HEK293T (cell line): ENCODE data around the gene SLC36A3.

Source experiments
- BHLHE40 ChIP-seq: fragments of 450-650 bp; IDR thresholded peaks from 2 replicates; pipeline ENCODE4 v1.6.1; 2016; ENCODE audit warnings: mild to moderate bottlenecking, moderate library complexity, borderline replicate concordance
- CTBP1 ChIP-seq: fragments of 450-650 bp; IDR thresholded peaks from 2 replicates; pipeline ENCODE4 v1.6.1; 2016; ENCODE audit warnings: borderline replicate concordance
- ELF4 ChIP-seq: fragments of 450-650 bp; IDR thresholded peaks from 2 replicates; pipeline ENCODE4 v1.6.1; 2017; ENCODE audit warnings: antibody characterized with exemption
- FOXA1 ChIP-seq: fragments of 450-650 bp; IDR thresholded peaks from 2 replicates; pipeline ENCODE4 v1.6.1; 2016; ENCODE audit warnings: mild to moderate bottlenecking
- FOXK2 ChIP-seq: fragments of 450-650 bp; IDR thresholded peaks from 2 replicates; pipeline ENCODE4 v1.6.1; 2016; ENCODE audit warnings: mild to moderate bottlenecking
- FOXM1 ChIP-seq: fragments of 450-650 bp; IDR thresholded peaks from 2 replicates; pipeline ENCODE4 v1.6.1; 2017; ENCODE audit warnings: mild to moderate bottlenecking, borderline replicate concordance
- L3MBTL2 ChIP-seq: fragments of 450-650 bp; conservative IDR thresholded peaks from 2 replicates; pipeline ENCODE4 v1.6.1; 2016; ENCODE audit warnings: mild to moderate bottlenecking
- LEF1 ChIP-seq: fragments of 450-650 bp; IDR thresholded peaks from 2 replicates; pipeline ENCODE4 v1.6.1; 2017; ENCODE audit warnings: mild to moderate bottlenecking, borderline replicate concordance
- NFRKB ChIP-seq: fragments of 450-650 bp; IDR thresholded peaks from 2 replicates; pipeline ENCODE4 v1.6.1; 2016; ENCODE audit warnings: mild to moderate bottlenecking, moderate library complexity
- SP1 ChIP-seq: fragments of 450-650 bp; IDR thresholded peaks from 2 replicates; pipeline ENCODE4 v1.6.1; 2017
- SUZ12 ChIP-seq: fragments of 450-650 bp; IDR thresholded peaks from 2 replicates; pipeline ENCODE4 v1.6.1; 2016; ENCODE audit warnings: mild to moderate bottlenecking
- TARDBP ChIP-seq: fragments of 450-650 bp; IDR thresholded peaks from 2 replicates; pipeline ENCODE4 v1.6.1; 2016
- ZNF384 ChIP-seq: fragments of 450-650 bp; IDR thresholded peaks from 2 replicates; pipeline ENCODE4 v1.6.1; 2016
- TF ChIP-seq, protein P1 (sequence below): fragments of 450-650 bp; IDR thresholded peaks from 2 replicates; pipeline ENCODE4 v1.6.1; 2016

DNA sequence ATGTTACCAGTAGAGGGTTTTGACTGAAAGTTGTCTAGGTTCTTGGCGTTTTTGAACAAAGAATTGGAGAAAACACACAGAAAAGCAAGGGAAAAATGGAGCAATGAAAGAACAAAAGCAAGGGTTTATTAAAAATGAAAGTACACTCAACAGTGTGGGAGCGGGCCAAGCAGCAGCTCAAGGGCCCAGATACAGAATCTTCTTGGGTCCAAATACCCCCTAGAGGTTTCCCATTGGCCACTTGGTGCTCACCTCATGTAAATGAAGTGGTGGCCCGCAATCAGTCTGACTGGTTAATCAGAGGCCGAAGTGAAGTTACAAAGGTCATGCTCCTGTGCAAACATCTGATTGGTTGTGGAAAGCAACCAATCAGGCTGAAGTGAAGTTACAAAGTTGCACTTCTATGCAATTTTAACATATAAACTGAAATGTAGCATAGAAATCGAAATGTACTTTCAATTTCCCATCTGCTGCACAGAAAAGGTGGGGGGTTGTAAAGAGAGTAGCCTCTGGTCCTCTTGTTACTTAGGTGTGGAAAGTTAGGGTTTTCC lies 52.5 kb downstream of the SLC36A3 start:
- no peak for TF ChIP-seq NFRKB
- TF ChIP-seq FOXK2, result no peak
- no peak for TF ChIP-seq FOXA1
- no peak for TF ChIP-seq FOXM1
- TF ChIP-seq CTBP1, result no peak
- TF ChIP-seq, protein P1, sequence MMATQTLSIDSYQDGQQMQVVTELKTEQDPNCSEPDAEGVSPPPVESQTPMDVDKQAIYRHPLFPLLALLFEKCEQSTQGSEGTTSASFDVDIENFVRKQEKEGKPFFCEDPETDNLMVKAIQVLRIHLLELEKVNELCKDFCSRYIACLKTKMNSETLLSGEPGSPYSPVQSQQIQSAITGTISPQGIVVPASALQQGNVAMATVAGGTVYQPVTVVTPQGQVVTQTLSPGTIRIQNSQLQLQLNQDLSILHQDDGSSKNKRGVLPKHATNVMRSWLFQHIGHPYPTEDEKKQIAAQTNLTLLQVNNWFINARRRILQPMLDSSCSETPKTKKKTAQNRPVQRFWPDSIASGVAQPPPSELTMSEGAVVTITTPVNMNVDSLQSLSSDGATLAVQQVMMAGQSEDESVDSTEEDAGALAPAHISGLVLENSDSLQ, result no peak
- TF ChIP-seq BHLHE40, result no peak
- no peak for TF ChIP-seq SUZ12
- TF ChIP-seq L3MBTL2, result no peak
- no peak for TF ChIP-seq SP1
- no peak for TF ChIP-seq TARDBP
- TF ChIP-seq ELF4, result no peak
- no peak for TF ChIP-seq LEF1
- no peak for TF ChIP-seq ZNF384
